Measurements from ENCODE around the gene ISYNA1. TPM values are rescaled to one million over a fixed set of nuclear protein-coding genes. Genes with fewer than 3 reads are reported as not detected.

Gene ISYNA1
- total RNA-seq, 1 donor from 2014 or later = 278 TPM

DNA sequence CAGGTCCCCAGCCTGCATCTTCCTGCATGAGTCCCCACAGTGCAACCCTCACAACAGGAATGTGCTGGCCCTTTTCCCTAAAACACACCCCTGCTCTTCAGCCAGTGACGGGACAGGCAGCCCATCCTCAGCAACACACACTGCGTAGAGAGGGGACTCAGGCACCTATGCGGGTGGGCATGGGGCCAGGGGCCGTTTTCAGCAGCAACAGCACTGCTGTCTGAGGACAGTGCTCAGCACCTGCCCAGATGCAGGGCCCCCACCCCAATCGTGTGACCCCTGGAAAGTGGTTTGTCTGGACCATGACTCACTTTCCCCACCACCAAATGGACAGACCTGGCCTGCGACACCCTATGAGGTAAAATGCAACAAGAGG, 28.0 kb upstream of the ISYNA1 start:
- H3K36me3 Mint-ChIP-seq = no peaks in the 10 kb centered on the region
- TF ChIP-seq, protein P1, sequence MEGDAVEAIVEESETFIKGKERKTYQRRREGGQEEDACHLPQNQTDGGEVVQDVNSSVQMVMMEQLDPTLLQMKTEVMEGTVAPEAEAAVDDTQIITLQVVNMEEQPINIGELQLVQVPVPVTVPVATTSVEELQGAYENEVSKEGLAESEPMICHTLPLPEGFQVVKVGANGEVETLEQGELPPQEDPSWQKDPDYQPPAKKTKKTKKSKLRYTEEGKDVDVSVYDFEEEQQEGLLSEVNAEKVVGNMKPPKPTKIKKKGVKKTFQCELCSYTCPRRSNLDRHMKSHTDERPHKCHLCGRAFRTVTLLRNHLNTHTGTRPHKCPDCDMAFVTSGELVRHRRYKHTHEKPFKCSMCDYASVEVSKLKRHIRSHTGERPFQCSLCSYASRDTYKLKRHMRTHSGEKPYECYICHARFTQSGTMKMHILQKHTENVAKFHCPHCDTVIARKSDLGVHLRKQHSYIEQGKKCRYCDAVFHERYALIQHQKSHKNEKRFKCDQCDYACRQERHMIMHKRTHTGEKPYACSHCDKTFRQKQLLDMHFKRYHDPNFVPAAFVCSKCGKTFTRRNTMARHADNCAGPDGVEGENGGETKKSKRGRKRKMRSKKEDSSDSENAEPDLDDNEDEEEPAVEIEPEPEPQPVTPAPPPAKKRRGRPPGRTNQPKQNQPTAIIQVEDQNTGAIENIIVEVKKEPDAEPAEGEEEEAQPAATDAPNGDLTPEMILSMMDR (conservative IDR thresholded peaks at IDR 0.05) = no peak
- DNase-seq (ENCODE audit: extremely low spot score, unreplicated experiment) = no peak
- no peaks in the 10 kb centered on the region for H3K9me3 Mint-ChIP-seq
- no peaks in the 10 kb centered on the region for H3K4me1 Mint-ChIP-seq (ENCODE audit: unreplicated experiment)
- H3K27me3 Mint-ChIP-seq = no peaks in the 10 kb centered on the region
- no peak overlapping the region for H3K4me3 Mint-ChIP-seq
- H3K27ac Mint-ChIP-seq = no peak overlapping the region

DNA sequence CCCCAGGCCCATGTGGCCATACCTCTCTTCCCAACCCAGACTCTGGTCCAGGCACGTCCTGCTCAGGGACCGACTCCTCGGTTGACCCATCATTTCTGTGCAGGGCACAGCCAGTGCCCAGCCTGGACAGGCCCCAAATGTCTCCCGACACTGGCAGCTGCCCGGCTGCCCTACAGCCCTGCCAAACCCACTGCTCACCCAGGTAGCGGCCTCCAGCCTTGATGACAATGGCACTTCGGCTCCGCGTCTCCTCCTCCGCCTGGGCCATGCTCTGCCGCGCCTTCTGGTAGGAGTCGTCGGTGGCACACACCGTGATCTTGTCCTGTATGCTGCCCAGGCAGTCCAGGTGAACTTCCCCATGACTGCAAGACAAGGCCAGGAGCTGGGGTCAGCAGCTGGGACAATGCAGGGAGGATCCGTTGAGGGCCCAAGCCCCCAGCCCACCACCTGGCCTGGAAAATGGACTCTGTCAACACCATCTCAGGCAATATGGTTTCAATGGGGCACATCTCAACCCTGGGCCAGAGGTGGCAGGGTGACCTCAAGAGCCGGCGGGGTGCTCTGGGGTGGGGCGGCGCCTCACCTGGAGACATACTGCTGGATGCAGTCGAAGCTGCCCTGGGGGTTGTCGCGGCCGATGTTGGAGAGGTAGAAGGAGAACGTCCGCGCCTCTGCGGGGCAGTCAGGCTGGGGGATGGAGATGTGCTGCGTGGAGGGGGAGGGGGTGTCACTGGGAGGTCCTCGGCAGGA, 27.5 kb upstream of the ISYNA1 start:
- no peak overlapping the region for H3K27ac Mint-ChIP-seq
- no peak overlapping the region for H3K4me3 Mint-ChIP-seq
- H3K27me3 Mint-ChIP-seq = no peaks in the 10 kb centered on the region
- DNase-seq (ENCODE audit: extremely low spot score, unreplicated experiment) = no peak
- H3K9me3 Mint-ChIP-seq = no peaks in the 10 kb centered on the region
- no peaks in the 10 kb centered on the region for H3K36me3 Mint-ChIP-seq
- H3K4me1 Mint-ChIP-seq (ENCODE audit: unreplicated experiment) = no peaks in the 10 kb centered on the region
- TF ChIP-seq, protein P1 (conservative IDR thresholded peaks at IDR 0.05) = no peak

DNA sequence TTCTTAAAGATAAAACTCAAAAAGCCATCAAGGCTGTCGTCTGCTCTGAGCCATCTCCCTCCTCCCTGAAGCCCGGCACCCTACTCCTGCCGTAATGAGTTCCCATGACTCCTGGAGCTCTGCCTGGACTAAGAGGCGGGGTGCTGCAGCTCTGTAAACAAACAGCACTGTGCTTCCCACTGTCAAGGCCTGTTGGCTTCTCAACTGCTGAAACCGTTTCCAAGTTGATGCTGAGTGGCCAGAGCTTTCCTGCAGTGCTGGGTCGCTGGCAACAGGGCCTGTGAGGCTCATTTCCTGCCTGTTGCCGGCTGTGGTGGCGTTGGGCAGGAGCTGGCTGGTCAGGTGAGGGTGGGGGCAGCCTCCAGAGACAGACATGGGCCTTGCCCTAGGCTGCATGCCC, 26.7 kb upstream of the ISYNA1 start:
- no peak for DNase-seq (ENCODE audit: extremely low spot score, unreplicated experiment)
- Mint-ChIP-seq H3K36me3 (no peaks in the 10 kb centered on the region), H3K27ac (peak overlapping the region; percentile 77), H3K4me3 (no peak overlapping the region), H3K9me3 (no peaks in the 10 kb centered on the region), H3K4me1 (ENCODE audit: unreplicated experiment) (no peaks in the 10 kb centered on the region), H3K27me3 (no peaks in the 10 kb centered on the region)
- TF ChIP-seq, protein P1 (conservative IDR thresholded peaks at IDR 0.05) = no peak

DNA sequence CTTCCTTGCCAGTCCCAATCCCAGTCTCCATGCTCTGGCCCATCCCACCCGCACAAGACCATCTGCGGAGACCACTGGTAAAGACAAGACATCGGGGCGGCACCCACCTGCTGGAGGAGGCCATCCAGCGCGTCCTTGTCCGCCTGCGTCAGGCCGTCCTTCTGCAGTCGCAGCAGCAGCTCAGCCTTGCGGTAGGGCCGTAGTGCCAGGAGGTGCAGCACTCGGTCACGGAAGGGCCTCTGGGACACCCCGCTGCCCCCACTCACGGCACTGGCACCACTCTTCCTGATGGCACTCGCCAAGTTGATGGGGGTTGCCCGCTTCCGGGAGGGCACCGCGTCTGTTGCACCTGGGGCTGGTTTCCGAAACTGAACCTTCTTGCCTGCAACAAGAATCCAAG, 23.5 kb upstream of the ISYNA1 start:
- H3K36me3 Mint-ChIP-seq = no peaks in the 10 kb centered on the region
- no peaks in the 10 kb centered on the region for H3K27me3 Mint-ChIP-seq
- peak overlapping the region; percentile 21 for H3K27ac Mint-ChIP-seq
- no peaks in the 10 kb centered on the region for H3K9me3 Mint-ChIP-seq
- DNase-seq (ENCODE audit: extremely low spot score, unreplicated experiment) = no peak
- TF ChIP-seq, protein P1 (conservative IDR thresholded peaks at IDR 0.05) = no peak
- H3K4me1 Mint-ChIP-seq (ENCODE audit: unreplicated experiment) = no peaks in the 10 kb centered on the region
- no peak overlapping the region for H3K4me3 Mint-ChIP-seq

DNA sequence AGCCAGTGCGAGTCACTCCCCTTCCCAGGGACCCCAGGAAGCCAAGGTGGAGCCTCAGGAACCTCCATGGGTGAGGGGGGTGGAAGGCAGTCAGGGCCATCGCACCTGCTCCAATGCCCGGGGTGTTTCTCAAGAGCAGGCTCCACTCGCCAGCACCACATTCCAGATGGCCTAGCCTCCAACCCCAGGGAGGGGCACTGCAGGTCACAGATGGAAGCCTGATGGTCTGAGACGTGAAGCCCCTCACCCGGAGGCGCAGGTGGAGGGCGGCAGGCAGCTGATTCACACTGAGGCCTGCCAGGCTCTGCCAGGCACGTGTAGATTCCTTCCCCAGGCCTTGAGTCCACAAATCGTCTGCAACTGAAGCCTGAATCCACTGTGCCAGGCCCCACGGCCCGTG, 23.0 kb upstream of the ISYNA1 start:
- Mint-ChIP-seq H3K36me3 (no peaks in the 10 kb centered on the region), H3K9me3 (no peaks in the 10 kb centered on the region), H3K27ac (no peak overlapping the region), H3K27me3 (no peaks in the 10 kb centered on the region), H3K4me3 (no peak overlapping the region), H3K4me1 (ENCODE audit: unreplicated experiment) (no peaks in the 10 kb centered on the region)
- TF ChIP-seq, protein P1 (conservative IDR thresholded peaks at IDR 0.05) = no peak
- DNase-seq (ENCODE audit: extremely low spot score, unreplicated experiment) = no peak
